Stimulated activated CD4-positive, alpha-beta T cell treated with anti-CD3 and anti-CD28 coated beads, Interleukin-15, amount 100 ng/mL, for 48 hours (primary cell): ENCODE measurements around the gene SDCCAG8.

Experiments
- DNase-seq, 2 donors: peaks; one replicate each; pipeline ENCODE4 v3.0.0-alpha.2; 2020; ENCODE audit warnings: low read depth in 2 of 2

Gene SDCCAG8

DNA sequence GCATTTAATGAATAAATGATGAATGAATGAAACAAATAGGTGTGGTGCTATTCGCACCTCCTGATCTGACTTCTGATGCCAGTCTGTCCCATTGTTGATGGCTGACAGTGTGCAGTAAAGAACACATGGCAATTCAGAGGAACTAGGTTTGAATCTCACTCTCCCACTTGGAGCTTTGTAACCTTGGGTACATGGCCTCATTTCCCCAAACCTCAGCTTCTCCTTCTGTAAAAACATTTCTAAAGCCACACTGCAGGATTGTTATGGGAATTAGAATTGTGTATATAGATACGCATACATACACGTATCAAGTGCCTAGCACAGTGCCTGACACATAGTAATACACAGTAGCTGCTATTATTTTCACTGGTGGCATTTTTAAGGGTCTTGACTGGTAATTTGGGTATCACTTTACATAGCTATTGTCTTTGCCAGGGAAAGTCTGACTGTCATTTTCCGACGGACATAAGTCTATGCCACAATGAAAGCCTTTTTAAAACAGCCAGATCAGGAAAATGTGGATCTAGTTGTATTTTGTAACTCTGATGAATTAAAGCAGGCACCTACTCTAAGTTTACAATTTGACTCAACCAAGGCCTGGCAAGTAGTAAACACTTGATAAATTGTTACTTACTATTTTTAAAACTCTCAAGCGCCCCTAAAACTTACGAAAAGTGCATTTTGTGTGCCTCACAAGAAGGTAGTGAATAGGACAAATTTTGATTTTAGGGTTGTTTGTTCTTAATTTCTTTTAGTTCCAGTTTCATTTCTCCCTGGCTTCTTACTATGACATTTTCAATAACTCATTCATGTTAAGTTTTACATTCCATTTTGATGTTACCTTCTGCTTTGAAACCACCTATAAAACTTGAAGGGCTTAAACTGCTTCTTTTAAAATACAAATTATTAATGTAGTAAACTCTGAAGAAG is 164.4 kb downstream of the SDCCAG8 start:
- DNase-seq: no peak

DNA sequence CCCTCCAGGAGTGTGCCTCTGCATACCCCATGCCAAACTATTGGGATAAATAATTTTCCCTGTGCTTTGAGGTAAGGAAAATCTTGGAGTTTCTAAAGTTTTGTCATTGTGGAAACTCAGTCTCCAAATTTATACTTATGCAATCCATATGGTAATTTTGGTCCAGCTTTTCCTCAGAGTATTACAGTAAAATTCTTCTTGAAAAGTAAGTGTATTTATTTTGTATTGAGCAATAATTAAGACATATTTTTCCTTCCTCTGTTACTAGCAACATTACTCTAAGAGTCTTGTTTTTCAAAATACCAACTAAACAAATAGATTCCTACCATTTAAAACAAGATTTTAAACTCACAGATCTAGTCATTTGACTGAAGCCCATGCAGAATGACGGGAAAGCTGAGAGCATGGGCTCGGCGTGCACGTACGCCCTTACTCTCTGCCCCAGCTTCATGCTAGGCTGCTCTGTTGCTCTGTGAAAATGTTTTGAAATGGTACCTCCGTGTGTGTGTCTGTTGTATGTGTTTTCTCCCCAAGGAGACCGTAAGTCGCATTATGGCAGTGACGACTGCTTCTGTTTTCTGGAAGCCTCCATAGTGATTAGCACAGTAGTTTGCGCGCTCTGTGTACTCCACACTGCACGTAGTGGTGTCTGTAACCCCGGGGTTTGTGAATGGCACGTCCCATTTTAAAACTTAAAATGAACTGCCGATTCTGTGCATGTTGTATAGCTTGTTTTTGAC is 165.3 kb downstream of the SDCCAG8 start:
- DNase-seq: no peak

DNA sequence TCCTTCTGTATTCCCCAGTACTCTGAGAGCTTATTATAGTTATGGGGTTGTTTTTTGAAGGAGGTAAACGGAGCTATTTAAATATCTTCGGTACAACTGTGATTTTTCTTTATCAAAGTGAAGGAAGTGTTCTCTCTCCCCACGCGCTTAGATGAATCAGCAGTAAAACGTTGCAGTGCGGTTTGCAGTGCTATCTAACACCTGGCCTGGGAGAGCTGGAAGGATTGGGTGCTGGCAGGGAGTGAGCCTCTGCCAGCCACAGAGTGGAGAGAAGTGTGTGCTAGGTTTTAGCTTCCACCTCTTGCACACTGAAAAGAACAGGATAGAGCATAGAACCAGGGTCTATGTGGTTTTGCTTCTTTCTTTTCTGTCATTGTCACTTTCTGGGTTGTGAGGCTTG is 165.9 kb downstream of the SDCCAG8 start:
- DNase-seq: peak; percentile 27 to 36

DNA sequence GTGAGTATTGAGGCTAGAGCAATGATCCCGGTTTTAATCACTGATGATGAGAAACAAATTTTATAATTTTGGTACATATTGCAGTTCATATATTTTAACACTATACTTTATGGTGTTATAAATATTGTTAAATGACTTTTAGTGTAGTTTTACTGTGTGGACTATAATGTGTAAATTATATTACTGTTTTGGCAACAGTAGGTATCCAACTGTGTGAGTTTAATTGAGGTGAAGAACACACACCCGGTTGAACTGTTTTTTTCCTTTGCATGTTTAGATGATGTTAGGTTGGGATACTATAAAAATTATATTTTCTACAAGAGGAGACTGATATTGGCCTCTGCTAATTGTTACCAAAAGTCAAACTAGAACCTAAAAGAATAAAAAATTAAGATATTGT is 166.5 kb downstream of the SDCCAG8 start:
- DNase-seq: no peak

DNA sequence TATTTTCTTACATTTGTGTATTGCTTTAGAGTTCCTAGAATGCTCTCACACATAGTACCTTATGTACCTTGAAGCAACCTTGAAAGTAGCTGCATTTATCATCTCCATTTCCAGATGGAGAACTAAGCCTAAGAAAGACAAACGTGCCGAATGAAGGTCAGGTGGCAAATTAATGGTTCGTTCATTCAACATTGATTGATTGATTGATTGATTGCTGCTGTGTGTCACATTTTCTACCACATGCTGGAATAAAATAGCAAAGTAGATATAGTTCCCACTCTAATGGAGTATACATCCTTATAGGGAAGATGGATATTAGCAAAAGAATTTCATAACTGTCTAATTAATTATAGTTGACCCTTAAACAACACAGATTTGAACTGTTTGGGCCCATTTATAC is 172.2 kb downstream of the SDCCAG8 start:
- DNase-seq: no peak

DNA sequence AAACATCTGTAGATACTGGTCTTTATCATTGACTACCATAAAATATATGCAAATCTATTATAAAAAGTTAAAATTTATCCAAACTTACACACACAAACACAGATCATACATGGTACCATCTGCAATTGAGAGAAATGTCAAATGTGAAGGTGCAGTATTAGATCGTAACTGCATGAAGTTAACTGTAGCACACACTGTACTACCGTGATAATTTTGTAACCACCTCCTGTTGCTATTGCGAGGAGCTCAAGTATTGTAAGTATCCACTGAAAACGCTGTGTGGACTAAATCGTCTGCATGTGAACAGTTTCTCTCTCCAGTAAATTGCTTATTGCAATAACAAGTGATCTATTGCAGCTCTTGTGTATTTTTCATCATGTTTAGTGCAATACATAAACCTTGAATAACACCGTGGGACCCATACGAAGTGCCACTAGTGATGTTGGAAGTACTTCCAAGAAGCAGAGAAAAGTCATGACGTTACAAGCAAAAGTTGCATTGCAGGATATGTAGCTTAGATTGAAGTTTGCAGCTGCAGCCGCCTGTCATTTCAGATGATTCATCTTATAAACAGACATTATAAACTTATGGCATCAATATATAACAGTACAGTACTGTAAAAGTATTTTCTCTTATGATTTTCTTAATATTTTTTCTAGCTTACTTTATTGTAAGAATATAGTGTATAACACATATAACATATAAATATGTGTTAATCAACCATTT is 172.9 kb downstream of the SDCCAG8 start:
- DNase-seq: no peak

DNA sequence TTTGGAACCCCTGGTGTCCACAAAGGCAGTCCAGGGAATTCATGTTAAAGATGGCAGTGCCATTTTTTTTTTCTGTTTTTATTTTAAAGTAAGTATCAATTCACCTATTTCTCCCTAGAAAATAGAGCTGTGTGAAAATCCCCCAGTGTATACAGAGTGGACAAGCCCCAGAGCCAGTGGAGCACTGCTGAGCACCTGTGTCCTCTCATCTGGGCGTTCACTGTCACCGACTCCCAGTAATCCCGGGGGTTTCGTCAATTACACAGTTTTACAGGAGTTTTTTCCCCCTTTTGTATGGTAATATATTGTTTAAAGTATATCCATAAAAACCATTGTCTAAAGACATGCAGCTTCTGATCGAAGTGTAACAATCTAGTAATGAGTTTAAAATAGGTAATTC is 175.8 kb downstream of the SDCCAG8 start:
- DNase-seq: no peak

DNA sequence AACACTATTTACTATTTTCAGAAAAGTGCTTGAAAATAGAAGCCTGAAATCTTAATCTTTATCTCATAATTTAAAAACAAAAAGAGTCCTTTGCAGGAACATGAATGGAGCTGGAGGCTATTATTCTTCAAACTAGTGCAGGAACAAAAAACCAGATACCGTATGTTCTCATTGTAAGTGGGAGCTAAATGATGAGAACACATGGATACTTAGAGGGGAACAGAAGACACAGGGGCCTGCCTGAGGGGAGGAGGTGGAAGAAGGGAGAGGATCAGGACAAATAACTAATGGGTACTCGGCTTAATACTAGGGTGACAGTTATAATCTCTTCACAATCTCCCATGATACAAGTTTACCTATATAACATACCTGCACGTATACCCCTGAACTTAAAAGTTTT is 176.3 kb downstream of the SDCCAG8 start:
- no peak for DNase-seq

DNA sequence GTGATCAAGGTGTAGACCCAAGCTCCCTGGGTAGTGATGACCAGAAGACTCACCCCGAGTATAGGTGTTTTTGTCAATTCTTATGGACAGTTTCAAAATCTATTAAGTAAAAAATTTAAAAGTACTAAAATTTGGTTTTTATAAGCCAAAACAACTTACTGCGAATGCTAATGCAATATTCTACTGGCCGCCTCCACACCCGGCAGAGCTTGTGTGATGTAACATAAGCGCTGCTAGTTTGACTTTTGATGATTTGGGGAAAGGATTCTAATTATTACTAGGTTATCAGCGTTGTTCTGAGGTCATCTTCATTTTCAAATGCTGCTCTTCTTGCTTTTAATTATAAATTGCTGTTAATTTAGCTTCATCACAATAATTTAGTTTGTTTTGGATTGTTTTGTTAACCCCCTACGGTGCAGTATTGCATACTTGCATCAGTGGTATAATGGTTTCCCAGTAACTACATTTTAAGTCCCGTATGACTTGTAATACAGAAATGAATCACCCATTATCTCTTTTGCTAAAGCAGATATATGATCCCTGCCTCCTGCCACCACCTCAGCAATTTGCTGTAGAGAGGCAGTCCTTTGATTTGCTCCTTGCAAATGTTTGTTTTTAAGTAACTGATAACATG is 178.0 kb downstream of the SDCCAG8 start:
- no peak for DNase-seq

DNA sequence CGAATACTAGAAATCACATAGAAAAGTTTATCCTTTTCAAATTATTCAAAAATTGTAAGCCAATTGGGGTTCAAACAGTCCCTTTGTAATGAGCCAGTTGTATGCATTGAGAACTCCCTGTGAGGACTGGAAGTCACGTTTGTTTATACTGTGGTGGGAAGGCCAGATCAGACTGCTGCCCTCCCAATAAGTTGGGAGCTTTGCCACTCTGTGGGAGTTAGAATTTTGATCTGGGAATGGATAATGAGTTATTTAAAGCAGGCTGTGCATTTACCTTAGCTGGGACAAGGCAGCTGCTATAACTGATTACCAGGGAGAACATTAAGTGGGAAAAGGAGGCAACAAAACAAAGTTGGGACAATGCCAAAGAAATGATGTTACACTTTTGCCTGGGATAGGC is 178.8 kb downstream of the SDCCAG8 start:
- DNase-seq: no peak

DNA sequence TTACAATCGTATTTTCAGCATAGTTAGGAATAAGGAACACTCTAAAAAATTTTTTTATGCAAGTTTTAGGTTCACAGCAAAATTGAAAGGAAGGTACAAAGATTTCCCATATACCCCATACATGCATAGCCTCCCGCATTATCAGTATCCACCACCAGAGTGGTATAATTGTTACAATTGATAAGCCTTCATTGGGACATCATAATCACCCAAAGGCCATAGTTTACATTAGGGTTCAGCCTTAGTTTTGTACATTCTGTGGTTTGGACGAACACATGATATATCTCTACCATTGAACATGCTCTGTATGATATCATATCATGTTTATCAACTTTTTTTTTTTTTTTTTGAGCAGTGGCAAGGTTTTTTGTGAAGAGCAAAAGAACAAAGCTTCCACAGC is 180.0 kb downstream of the SDCCAG8 start:
- no peak for DNase-seq

DNA sequence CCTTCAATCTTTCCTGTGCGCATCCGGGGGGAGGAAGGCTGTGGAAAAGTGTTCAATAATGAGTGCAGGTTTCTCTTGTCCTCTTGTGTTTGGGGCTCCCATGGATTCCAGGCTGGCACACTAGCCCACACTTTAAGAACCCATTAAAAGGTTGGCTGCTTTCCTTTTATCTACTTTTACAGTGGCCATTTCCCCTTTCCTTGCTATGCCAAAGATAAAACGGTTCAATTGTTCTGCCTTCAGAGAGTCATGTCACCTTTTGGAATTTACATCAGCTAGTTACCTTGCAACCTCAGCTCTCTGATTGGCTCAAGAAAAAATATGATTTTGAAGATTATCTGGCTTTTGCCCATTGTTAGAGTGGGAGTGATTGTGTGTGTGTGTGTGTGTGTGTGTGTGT is 182.3 kb downstream of the SDCCAG8 start:
- DNase-seq: no peak

DNA sequence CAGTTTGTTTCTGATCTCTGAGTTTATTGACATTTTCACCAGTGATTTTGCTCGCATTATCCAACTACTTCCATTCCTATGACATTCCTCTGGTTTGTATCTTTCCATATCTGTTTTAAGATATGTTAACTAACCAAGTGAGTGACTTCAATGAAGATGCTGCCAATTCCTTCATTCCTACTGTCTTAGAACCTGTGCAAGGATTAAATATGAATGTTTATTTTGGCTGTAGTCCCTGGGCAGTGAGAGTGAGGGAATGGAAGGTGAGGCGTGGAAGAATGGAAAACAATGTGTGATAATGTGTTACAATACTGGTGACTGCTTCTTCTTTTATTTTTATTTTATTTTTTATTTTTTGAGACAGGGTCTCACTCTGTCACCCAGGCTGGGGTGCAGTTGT is 183.0 kb downstream of the SDCCAG8 start:
- DNase-seq: no peak

DNA sequence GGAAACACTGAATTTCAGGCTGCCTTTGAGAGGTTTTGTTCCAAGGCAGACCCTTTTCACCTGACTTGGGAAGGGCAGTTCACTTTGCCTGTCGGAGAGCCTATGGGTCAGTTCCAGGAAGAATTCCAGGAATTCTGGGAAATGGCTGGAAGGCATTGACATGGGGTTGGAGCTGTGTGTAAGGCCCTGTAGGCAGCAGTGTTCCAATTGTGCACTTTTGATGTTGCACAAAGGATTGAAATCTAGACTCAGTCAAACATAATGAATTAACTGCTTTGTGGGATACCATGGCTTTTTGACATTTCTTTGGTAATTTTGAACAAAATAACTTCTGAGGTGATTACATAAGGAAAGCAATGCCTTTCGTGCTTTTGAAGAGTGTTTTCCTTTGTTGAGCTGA is 184.6 kb downstream of the SDCCAG8 start:
- DNase-seq: no peak

DNA sequence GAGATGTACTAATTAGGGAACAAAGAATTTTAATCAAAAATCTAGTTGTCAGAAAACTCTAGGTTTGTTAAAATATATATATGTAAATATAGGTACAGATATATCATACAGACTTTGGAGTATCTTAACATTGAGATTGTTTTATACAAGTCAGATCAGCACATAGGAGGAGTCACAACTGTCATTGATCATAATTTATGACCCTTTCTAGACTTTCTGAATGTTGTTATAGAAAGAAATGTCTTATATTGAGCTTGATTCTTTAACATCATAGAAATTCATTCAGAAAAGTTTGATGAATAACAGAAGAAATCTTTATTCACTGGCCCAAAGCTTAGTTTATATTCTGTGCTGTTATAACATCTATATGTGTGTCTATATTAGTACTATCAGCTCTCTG is 185.8 kb downstream of the SDCCAG8 start:
- DNase-seq: no peak

DNA sequence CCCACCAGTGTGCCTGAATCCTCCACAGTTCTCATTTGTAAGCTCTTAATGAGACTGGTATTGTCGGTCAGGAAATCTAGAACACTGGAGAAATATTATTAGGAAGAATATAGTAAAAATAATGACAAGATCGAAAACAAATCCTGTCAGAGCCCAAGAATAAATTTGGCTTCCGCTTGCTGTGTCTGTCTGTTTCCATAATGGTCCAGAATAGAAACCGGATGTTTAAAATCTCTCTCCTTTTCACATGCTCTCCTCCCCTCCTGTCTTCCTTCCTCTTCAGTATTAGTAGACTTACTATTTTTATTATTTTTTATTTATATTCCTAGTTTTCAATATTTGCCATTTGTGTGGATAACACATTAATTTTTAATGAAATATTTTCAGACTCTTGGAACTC is 187.7 kb downstream of the SDCCAG8 start:
- DNase-seq: no peak

DNA sequence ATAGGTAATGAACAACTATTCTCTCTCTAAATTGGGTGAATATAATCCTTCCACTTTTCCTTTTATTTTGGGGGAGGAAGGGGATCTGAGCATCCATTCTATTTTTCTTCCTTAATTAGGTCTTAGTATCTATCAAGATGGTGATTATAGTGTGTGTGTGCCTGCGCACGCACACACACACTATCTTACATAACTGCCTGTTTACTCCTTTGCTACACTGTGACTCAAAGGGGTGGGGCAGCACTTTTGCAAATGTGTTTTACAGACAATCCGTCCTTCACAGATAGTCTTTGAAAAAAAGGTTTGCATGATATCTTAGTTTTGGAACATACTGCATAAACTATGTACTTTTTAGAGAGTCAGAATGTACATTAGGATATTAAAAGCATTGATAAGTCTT is 191.5 kb downstream of the SDCCAG8 start:
- no peak for DNase-seq

DNA sequence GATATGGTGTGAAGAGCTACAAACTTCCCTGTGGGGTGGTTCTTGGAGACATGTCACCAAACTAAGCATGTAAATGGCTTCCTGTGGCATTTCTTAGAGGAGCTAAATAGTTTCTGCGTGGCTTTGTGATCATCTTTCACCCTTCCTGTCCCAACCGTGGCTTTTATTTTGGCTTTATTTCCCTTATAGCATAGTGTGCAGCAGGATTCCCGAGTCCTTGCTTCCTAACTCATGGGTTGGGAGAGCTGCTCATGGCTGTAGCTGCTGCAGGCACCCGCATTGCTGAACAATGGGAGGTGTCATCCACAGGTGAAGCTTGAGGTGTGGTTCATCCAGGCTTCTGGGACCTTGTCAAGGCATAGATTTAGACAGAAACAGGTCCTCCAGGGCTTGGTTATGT is 192.0 kb downstream of the SDCCAG8 start:
- DNase-seq: no peak

DNA sequence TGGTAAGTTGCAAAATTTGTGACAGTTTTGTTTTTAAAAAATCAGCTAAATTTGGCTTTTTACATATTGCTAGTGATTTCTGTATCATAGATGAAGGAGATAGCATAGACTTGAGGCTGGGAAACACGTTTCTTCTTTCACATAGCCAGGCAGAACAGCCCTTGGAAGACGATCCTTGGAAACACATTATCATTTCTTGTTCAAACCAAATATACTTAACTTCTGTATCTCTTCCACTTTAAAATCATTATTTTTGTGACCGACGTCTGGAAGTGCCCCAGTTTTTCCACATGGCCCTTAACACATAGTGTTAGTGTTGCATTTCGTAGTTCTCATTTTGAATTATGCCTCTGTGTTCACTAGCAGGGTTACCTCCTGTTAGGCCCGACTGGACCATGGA is 193.5 kb downstream of the SDCCAG8 start:
- no peak for DNase-seq

DNA sequence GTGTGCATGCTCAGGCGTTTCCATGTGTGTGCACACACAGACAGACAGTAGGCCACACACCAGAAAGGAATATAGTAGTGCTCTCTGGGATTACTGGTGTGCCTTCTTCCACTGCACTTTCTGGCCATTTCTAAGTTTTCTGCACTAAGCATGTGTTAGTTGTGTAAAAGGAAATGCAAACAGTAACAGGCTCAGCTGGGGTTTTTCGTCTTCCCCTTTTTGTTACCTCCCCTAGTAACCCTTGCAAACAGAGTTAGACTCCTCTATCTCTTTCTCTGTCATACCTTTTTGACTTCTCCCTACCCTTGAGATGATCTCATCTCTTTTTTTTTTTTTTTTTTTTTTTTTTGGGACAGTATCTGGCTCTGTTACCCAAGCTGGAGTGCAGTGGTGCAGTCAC is 196.3 kb downstream of the SDCCAG8 start:
- DNase-seq: no peak

DNA sequence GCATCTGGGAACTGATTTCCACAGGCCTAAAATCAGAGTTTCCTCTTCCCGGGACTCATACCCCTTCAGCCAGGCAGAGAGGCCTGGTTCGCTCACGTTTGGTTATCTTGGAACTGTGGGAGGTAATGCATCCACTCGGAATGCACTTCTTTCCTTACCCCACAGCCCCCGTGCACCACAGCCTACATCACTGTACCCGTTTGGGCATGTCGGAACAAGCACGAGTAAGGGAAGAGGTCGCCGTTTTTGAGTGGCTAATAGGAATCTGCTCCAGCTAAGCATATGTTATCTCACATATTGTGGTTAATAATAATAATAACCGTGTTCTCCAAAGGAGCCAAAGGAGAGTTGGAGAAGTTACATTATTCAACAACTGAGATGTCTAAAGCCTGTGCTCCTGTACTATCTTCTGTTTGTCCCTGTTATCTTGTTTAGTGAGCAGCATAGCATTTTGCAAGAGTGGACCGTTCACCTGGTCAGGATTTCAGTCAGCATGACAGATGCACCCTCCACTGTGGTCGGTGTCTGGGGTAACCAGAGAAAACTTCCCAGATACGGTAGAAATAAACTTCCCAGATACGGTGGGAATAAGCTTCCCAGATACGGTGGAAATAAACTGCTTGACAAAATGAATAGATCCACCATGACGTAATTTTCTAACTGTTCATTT is 198.6 kb downstream of the SDCCAG8 start:
- DNase-seq: no peak
